ENCODE results near the gene UGT1A6. TPM values are rescaled to one million over a fixed set of nuclear protein-coding genes. Genes with fewer than 3 reads are reported as not detected.
"Not testable (repeated sequence)": the region's sequence is repeated elsewhere in the genome, so short reads cannot be mapped to it uniquely, and the experiment has no call there.

UGT1A6 gene
- total RNA-seq, 3 donors from 2014 or later, result not detected

GRCh38 chr2:233713262-233713615 lies 20.5 kb downstream of the UGT1A6 start:
- Histone ChIP-seq H3K4me1 (no peaks in the 10 kb centered on the region), H3K9me3 (no peaks in the 10 kb centered on the region), H3K27ac (no peak overlapping the region), H3K36me3 (no peaks in the 10 kb centered on the region), H3K27me3 (no peaks in the 10 kb centered on the region), H3K4me3 (no peak overlapping the region)
- intact Hi-C loops (cut with DNase I; ENCODE audit: low total_unique reads), result loop anchor here (10.0 kb wide), 1 partner anchor 268 kb away; no protein-coding TSS in a partner anchor
- DNase-seq (ENCODE audit: low spot score in 2 of 2), result no peak
- TF ChIP-seq CTCF (IDR thresholded peaks at IDR 0.05) (no peak), POLR2A (IDR thresholded peaks at IDR 0.05) (no peak), POLR2AphosphoS5 (IDR thresholded peaks at IDR 0.05) (no peak)

- no peak for DNase-seq (ENCODE audit: low spot score in 2 of 2)
- Histone ChIP-seq H3K4me1 (no peaks in the 10 kb centered on the region), H3K27me3 (no peaks in the 10 kb centered on the region), H3K36me3 (no peaks in the 10 kb centered on the region), H3K4me3 (no peak overlapping the region), H3K9me3 (no peaks in the 10 kb centered on the region), H3K27ac (no peak overlapping the region)
- TF ChIP-seq CTCF (IDR thresholded peaks at IDR 0.05) (no peak), POLR2A (IDR thresholded peaks at IDR 0.05) (no peak), POLR2AphosphoS5 (IDR thresholded peaks at IDR 0.05) (no peak)
- intact Hi-C loops (cut with DNase I; ENCODE audit: low total_unique reads), result loop anchor here (10.0 kb wide), 1 partner anchor 269 kb away; no protein-coding TSS in a partner anchor
These were observed 21.4 kb downstream of the UGT1A6 start for GRCh38 chr2:233714121-233714520.

- no peaks in the 10 kb centered on the region for H3K9me3 ChIP-seq
- no peak for TF ChIP-seq POLR2A (IDR thresholded peaks at IDR 0.05)
- no peak for TF ChIP-seq POLR2AphosphoS5 (IDR thresholded peaks at IDR 0.05)
- no peak for TF ChIP-seq CTCF (IDR thresholded peaks at IDR 0.05)
- H3K4me3 ChIP-seq, result no peak within 1 kb of the TSS
- no peak within 1 kb of the TSS for H3K27ac ChIP-seq
- intact Hi-C loops (cut with DNase I; ENCODE audit: low total_unique reads), result loop anchor here (10.0 kb wide), 1 partner anchor 274 kb away; no protein-coding TSS in a partner anchor
- no peaks in the 10 kb centered on the region for H3K4me1 ChIP-seq
- no peak for DNase-seq (ENCODE audit: low spot score in 2 of 2)
- no peaks in the 10 kb centered on the region for H3K27me3 ChIP-seq
- no peaks in the 10 kb centered on the region for H3K36me3 ChIP-seq
These were observed 25.9 kb downstream of the UGT1A6 start, which contains the start of gene UGT1A4 for GRCh38 chr2:233718552-233718951. TSS of gene UGT1A4 (plus strand) at chr2:233718736. CDS start at chr2:233718821, 85 bp downstream.

GRCh38 chr2:233728723-233729301 lies 36.1 kb downstream of the UGT1A6 start, which contains the start of gene UGT1A3:
TSS of gene UGT1A3 (plus strand) at chr2:233729042. CDS start at chr2:233729127, 85 bp downstream.
- peaks cover 0 to 5% of the 10 kb centered on the region in 2 donors for H3K27me3 ChIP-seq
- DNase-seq (ENCODE audit: low spot score in 2 of 2), result no peak
- no peak within 1 kb of the TSS for H3K4me3 ChIP-seq
- intact Hi-C loops (cut with DNase I; ENCODE audit: low total_unique reads), result no loop called here
- TF ChIP-seq CTCF (IDR thresholded peaks at IDR 0.05), result no peak
- no peak for TF ChIP-seq POLR2AphosphoS5 (IDR thresholded peaks at IDR 0.05)
- TF ChIP-seq POLR2A (IDR thresholded peaks at IDR 0.05), result no peak
- H3K9me3 ChIP-seq, result no peaks in the 10 kb centered on the region
- H3K4me1 ChIP-seq, result no peaks in the 10 kb centered on the region
- H3K27ac ChIP-seq, result no peak within 1 kb of the TSS
- no peaks in the 10 kb centered on the region for H3K36me3 ChIP-seq

- H3K9me3 ChIP-seq; H3K4me1 ChIP-seq; H3K27ac ChIP-seq; H3K27me3 ChIP-seq; H3K36me3 ChIP-seq; intact Hi-C loops (cut with DNase I; ENCODE audit: low total_unique reads); H3K4me3 ChIP-seq; DNase-seq (ENCODE audit: low spot score in 2 of 2): not testable (repeated sequence)
These were observed 44.4 kb downstream of the UGT1A6 start for GRCh38 chr2:233736868-233737653.

All from breast epithelium (tissue), 4 donors.